Neutrophil (primary cell): Measurements from ENCODE around the gene SWT1.

ENCODE experiments used
- H3K27ac ChIP-seq: fragments of 200-600 bp; sonication (generic); 2 replicates; pipeline ENCODE4 v1.5.1; 2016; ENCODE audit warnings: mild to moderate bottlenecking, moderate library complexity
- H3K27me3 ChIP-seq: fragments of 200-600 bp; sonication (generic); 2 replicates; pipeline ENCODE4 v1.6.0; 2016; ENCODE audit warnings: mild to moderate bottlenecking
- H3K36me3 ChIP-seq: fragments of 200-600 bp; sonication (generic); 2 replicates; pipeline ENCODE4 v1.5.1; 2017
- H3K4me1 ChIP-seq, 2 experiments: fragments of 200-600 bp in 1 of 2; sonication (generic) in 1 of 2; 1 replicate in 1 of 2; 2 replicates in 1 of 2; pipeline versions ENCODE4 v1.5.1 to v1.6.1; 2013 to 2016; ENCODE audit warnings: low read depth in 1 of 2, low read length in 1 of 2, mild to moderate bottlenecking in 1 of 2, moderate library complexity in 1 of 2; ENCODE audit not compliant: control insufficient read depth in 1 of 2, insufficient read depth in 1 of 2
- H3K4me3 ChIP-seq, 2 experiments: fragments of 200-600 bp in 1 of 2; sonication (generic) in 1 of 2; 1 replicate in 1 of 2; 2 replicates in 1 of 2; pipeline ENCODE4 v1.5.1; 2013 to 2016; ENCODE audit warnings: low read depth in 1 of 2, low read length in 1 of 2, mild to moderate bottlenecking in 1 of 2, moderate library complexity in 1 of 2
- H3K9me3 ChIP-seq: fragments of 200-600 bp; sonication (generic); 2 replicates; pipeline ENCODE4 v1.5.1; 2016
- CTCF ChIP-seq: fragments of 200-600 bp; sonication (generic); IDR thresholded peaks from 2 replicates; pipeline ENCODE4 v1.5.1; 2016; ENCODE audit warnings: antibody characterized with exemption

The SWT1 gene

DNA sequence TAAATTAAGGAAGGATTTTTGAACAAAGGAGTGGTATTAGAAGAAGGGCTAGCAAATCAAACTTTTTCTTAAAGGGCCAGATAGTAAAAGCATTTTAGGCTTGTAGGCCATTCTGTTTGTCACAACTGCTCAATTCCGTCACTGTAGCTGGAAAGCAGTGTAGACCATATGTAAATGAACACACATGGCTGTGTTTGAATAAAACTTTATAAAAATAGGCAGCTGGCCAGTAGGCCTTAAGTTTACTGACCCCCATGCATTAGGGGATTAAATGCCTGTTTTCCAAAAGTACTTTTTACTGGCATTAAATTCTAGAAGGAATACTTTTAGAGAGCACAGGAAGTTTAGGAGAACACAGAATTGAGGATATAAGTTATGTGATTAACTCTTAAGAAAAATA, 151.2 kb downstream of the SWT1 start:
- Histone ChIP-seq H3K4me1 (peaks cover 40 to 42% of the 10 kb centered on the region in 2 experiments), H3K27me3 (no peaks in the 10 kb centered on the region), H3K9me3 (peaks cover 4% of the 10 kb centered on the region), H3K4me3 (no peak overlapping the region), H3K36me3 (peaks cover 81% of the 10 kb centered on the region), H3K27ac (peak overlapping the region; percentile 52)
- no peak for TF ChIP-seq CTCF

DNA sequence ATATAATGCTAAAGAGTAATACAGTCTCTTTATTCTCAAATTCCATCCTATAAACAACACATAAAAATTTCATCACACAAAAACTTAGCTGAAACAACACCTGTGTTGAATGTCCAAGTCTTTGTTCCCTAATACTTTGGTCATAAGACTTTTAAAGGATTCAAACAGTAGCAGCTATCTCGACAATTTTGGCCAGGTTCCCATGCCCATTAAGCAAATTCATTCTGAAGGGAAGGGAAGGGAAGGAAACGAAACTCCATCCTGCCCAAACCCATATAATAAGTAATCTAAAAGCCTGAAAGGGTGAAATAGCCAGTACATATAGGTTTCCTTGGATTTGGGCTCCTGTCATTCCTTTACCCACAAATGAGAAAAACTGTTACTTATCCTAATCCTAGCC, 152.6 kb downstream of the SWT1 start:
- peaks cover 66% of the 10 kb centered on the region for H3K36me3 ChIP-seq
- H3K9me3 ChIP-seq = peaks cover 4% of the 10 kb centered on the region
- H3K4me3 ChIP-seq = no peak overlapping the region
- H3K27ac ChIP-seq = peak overlapping the region; percentile 99
- H3K4me1 ChIP-seq = peaks cover 54 to 57% of the 10 kb centered on the region in 2 experiments
- H3K27me3 ChIP-seq = no peaks in the 10 kb centered on the region
- no peak for TF ChIP-seq CTCF

DNA sequence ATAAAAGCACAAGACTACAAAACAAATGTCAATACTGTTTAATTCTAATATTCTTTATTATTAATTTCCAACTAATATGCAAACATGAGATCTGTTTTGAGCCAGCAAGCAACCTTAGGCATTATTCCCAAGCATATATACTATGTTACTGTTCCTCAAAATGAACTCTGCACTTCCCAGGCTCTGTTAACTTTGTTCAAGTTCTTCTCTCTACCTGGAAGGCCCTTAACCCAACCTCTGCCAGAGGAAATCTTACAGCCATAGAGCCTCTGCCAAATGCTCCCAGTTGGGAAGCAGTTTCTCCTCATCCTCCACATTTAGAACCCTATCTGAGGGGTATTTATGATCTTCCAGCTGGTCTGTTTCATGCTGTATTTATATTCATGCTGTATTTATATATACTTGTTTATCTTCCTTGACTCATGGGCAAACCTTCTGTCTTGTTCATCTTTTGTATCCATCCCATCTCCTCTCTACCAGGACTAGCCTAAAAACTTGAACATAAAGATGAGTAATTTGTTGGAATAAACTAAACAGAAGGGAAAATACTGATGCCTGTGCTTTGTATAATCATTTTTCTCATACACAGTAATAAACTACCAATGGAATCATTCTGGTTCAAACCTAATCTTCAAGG, 154.7 kb downstream of the SWT1 start:
- H3K27me3 ChIP-seq = no peaks in the 10 kb centered on the region
- H3K9me3 ChIP-seq = no peaks in the 10 kb centered on the region
- peak overlapping the region; percentile 21 to 93 for H3K4me3 ChIP-seq
- H3K27ac ChIP-seq = peak overlapping the region; percentile 99
- peaks cover 66 to 70% of the 10 kb centered on the region in 2 experiments for H3K4me1 ChIP-seq
- TF ChIP-seq CTCF = no peak
- H3K36me3 ChIP-seq = peaks cover 45% of the 10 kb centered on the region

DNA sequence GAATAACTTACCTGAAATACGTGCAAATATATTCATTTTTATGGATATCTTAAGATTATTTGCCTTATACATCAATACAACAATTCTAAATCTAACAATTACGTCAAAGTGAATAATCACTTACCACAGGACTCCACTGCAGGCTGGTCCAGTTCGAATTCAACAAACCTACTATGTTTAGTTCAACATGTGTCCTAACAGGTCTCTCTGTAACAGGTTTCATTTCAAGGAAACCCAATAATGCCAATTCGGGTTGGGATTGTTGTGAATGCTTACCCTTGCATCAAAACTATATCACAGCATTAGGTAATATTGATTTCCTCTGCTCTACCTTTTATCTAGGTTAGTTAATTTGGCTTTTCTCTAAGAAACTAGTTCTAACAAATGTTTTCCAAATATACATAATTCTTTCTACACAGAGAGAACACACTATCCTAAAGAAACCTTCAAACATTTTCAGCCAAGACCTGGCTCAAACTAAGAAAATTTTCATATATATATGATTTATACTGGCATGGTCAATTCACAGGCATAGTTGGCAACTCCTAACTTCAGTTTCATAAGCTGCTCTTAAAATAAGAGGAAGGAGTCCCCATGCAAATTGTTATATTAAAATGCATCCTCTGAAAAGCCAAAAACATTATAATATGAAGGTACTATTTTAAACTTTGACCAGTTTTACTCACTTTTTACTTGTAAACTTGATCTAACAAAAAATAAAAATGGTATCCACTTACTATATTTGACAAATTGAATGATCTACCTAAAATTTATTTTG, 155.6 kb downstream of the SWT1 start:
- H3K9me3 ChIP-seq = no peaks in the 10 kb centered on the region
- peak overlapping the region; percentile 99 for H3K27ac ChIP-seq
- H3K27me3 ChIP-seq = no peaks in the 10 kb centered on the region
- H3K36me3 ChIP-seq = peaks cover 37% of the 10 kb centered on the region
- peaks cover 68 to 70% of the 10 kb centered on the region in 2 experiments for H3K4me1 ChIP-seq
- H3K4me3 ChIP-seq = peak overlapping the region; percentile 93 to 98
- no peak for TF ChIP-seq CTCF

DNA sequence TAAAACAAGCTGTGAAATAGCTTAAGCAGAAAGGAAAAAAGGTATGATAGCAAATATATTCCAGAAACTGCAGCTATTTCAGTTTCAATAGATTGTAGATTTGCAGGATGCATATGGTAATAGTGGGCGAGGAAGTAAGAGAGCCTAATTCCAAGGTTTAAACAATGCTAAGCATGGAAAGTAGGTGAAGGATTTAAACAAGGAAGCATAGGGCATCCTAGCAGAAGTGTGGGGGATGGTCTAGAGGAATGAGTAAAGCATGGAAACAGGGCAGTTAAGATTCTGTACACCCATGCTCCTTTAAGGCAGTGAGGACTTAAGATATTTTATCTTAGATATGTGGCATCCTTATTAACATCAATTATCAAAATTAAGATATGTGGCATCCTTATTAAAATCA, 157.4 kb downstream of the SWT1 start:
- TF ChIP-seq CTCF = no peak
- no peaks in the 10 kb centered on the region for H3K27me3 ChIP-seq
- peaks cover 78 to 84% of the 10 kb centered on the region in 2 experiments for H3K4me1 ChIP-seq
- no peaks in the 10 kb centered on the region for H3K9me3 ChIP-seq
- peaks cover 18% of the 10 kb centered on the region for H3K36me3 ChIP-seq
- H3K4me3 ChIP-seq = peak overlapping the region; percentile 93 to 98
- H3K27ac ChIP-seq = peak overlapping the region; percentile 99
